ENCODE data around the gene FGF3.

The FGF3 gene

DNA sequence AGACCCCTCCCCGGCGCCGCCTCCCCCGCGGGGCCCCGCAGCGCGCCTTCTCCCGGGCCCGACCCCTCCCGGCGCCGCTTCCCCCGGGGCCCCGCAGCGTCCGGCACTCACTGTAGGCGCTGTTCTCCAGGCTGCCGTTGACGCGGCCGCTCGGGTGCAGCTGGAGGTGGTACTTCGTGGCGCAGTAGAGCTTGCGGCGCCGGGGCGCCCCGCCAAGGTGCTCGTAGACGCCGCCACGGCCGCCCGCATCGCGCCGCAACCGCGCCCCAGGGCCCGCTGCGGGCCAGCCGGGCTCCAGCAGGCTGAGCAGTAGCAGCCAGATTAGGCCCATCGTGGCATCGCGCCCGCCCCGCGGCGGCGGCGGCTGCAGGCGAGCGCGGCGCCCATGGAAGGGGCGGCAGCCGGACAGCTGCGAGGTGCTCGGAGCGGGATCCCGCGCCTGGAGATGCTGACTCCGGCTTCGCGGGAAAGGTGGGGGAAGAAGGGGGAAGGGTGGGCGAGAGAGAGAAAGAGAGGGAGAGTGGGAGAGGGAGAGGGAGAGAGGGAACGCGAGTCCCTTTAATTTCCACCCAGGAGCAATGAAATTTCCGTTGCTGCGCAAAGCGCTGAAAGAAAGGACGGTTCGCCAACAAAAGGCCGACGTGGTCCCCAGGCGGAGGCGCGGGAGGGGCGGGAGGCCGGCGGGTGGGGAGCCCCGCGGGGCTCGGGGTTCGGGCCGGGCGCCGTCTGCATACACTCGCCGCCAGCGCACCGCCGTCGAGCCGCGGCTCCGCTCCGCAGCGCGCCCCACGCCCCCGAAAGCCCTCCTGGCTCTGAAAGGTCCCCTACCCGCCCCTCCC lies at the start of gene FGF3:
TSS of gene FGF3 (minus strand) at position 814 of the 839 bp plus-strand sequence. CDS start at position 331, 483 bp downstream.
- no peak for DNase-seq (ENCODE audit: low read depth, low spot score)

DNA sequence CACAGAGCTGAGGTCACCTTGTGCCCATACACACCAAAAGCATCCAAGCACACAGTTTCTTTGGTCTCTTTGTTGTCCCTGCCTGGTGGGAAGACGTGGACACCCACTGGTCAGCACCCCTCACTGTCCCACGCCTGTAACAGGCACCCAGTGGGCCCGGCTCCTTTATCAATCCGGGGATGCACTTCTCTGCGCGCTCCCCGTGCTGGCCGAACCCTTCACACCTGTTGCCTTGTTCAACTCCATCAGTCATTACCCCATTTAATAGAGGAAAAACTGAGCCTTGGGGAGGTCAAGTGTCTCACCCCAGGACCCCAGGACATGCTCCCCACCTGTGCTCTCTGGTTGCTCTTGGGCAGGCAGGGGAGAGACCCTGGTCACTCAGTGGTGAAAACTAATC lies 49.7 kb upstream of the FGF3 start:
- DNase-seq (ENCODE audit: low read depth, low spot score): no peak

DNA sequence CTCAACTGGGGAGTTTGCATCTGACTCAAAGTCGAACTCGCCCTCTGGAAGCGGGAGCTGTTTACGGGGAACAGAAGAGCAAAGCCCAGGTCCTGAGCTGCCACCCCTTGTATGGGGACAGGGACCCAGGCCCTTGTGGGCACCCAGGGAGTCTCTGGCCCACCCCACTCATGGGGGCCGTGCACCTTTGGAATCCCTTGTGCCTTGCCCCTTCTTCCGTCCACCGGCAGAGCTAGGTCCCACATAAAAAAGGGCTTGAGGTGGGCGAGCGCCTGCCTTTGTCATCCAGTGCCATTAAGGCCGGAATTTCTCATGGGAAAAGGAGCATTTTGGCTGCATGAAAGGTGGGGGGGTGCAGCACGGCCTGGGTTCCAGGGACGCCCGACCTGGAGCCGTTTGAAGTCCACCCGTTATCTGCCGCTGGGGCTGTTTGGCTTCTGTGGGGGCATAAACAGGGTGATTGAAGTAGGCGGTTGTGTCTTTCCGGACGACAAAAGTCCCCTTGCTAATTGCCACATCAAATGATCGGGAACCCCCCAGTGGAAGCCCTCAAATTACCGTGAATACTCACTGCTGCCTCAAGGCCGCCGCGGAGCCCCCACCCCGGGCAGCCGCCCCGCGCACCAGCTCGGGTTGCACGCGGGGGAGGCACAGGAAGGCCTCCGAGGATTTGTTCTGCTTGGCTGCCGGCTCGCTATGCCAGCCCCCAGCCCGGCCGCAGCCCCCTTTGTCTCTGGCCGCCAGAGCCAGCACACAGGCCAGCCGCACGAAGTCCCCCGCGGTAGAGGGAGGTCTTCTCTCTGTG lies 49.0 kb upstream of the FGF3 start:
- DNase-seq (ENCODE audit: low read depth, low spot score): no peak

DNA sequence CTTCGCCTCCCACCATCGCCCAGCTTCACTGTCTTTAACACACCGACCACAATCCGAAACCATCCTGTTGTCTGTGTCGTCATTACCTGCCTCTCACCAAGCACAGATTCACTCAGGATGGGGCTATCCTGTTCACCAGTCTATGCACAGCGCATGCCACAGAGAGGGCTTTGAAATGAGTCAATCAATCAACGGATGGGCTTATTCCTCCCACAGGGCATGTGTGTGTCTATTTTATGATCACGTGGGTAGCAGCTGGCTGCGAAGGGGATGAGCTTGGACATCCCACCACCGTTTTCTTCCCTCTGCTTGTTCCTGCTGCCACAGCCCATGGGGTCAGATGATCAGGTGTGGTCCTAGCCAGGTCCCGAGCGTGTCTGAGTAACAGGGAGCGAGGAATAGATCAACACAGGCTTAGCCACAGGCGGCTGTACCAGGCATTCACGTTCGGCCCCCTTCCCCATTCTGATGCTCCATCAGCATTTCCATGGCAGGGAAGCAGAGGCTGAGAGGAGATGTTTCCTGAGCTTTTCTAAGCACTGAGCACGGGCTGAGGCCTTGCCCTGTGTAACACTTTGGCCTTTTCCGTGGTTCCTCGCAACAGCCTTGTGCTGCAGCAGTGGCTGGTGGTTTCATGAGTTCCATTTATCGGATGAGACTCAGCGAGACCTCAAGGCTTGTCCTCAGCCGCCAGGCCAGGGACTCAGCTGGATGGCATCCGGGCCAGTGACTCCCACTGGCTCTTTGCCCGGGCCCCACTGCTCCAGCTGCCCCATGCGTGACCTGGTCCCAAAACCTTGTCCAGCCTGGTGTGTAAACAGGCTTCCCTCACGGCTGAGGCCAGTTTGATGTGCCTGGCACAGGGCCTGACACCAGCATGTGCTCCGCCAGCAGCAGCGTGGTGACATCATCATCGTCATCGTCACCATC lies 48.1 kb upstream of the FGF3 start:
- DNase-seq (ENCODE audit: low read depth, low spot score): no peak

DNA sequence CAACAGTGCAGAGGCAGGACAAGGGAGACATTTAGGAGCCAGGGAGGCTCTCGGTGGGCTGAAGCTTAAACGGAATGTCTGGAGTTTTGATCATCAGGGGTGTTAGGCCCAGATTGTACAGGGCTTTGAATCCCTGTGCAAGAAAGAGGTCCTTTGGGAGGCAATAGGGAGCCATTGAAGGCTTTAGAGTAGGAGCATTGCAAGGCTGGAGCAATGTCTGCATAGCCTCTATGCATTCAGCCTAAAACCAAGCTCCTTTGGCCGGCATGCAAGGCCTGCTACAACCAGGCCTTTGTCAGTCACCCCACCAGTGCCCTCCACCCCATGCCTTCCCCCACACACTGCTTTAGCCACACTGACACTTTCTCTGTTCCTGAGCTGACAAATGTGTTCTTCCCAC lies 47.4 kb upstream of the FGF3 start:
- no peak for DNase-seq (ENCODE audit: low read depth, low spot score)

DNA sequence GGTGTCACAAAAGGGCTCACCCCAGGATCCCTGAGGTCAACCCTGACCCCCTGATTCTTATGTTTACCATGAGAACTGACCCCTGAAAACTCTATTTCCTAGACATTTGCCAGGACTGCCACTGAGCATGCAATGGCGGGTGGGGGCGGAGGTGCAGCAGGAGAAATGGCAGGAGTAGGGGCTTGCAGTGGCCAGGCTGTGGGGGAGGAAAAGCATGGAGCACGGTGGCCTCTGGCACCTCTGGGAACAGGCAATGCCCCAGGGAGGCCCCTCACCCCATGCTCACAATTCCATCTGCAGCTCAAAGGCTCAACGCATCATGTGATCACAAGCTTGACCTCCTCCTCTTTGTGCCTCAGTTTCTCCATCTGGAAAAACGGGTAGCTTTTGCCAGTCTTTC lies 46.5 kb upstream of the FGF3 start:
- DNase-seq (ENCODE audit: low read depth, low spot score): no peak

DNA sequence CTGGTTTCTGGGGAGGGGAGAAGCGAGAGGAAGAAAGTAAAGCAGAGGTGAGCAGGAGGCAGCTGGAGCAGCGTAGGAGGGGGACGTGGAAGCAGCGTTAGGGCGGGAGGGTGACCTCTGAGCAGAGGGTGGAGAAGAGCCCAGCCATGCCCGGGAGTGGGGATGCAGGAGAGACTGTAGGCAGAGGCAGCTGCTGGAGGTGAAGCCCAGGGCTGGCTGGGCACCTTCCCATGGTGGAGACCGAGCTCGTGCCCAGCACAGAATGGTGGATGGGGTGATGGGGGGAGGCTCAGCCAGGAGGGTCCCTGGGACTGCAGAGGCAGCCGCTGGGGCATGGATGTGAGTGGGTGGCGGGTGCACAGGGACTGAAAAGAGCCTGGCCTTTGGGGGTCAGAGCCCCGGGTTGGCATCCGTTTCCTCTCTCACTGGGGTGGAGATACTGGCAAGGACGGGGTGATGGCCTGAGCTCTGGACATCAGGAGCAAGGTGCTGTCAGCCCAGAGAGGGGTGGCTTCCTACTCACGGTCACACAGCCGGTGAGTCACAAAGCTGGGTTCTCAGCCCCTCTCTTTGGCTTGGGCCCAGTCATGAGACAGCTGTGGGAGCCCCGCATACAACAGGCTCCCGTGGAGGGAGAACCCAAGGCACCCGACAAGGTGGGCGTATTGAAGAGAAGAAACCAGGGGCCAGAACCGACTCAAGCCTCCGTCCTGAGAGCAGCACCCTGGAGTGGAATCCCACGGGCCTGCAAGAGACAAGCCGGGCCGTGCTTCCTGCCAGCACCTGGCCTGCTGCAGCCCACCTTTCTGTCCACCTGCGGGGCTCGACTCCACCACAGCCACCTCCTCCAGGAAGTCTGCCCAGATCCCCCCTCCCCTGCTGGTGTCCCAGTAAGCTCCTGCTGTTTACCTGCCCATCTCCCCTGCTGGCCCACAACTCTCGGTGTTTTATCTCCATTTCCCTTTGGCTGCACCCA lies 45.8 kb upstream of the FGF3 start:
- DNase-seq (ENCODE audit: low read depth, low spot score): no peak

DNA sequence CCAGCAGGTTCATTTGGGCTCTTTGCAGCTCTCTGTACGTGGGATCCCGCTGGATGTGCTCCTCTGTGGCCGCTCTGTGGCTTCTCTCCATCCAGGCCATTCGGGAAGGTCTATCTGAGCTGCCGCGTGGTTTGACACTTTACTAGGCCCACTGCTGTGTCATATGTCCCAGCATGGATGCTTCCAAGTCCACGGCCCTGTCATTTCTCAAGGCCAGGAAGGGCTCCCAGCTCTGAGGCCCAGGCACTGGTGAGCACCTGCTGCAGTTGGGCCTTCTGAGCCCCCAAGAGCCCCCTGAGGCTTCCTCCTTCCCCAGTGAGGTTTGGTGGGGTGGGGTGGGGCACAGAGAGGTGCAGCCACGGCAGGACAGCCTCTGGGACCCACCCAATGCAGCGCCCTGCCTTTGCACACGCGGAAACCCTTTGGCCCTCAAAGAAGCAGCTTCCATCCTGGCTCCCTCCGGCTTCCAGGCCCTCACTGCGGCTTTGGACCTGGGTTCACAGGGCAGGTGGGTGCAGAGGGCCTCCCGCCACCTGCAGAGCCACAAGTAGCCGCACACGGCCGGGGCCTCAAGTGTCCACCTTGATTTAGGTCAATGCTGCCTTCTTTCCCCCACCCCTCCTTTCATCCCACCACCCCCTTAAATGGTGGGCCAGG lies 44.5 kb upstream of the FGF3 start:
- DNase-seq (ENCODE audit: low read depth, low spot score): no peak

DNA sequence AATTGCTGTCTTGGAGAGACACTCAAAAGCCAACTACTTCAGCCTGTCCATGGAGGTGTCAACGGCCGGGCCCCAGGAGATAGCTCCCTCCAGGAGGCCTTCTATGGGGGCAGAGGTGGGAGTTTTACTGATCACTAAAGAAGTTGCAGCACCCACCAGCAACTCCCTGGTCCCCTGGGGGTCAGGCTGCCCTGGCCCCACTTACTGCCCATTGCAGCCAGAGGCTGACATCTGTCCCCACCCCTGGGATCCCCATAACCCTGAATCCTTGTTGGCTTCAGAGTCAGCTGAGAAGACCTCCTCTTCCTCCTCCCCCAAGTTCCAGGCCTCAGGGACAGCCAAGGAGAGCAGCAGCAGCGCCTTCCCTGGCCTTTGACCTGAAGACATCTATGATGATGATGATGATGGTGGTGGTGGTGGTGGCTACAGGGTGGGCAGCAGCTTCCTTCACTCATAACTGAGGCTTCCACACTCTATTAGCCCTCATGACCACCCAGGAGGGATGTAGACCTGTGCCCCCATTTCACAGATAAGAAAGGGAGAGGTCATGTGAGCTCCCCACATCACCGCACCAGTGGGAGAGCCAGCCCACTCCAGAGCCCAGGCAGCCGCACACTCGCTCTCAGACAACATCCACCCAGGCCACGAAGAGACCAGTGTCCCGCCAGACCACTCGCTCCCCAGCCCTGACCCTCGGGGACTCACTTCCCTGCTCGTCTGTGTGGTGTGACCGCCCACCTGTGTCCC lies 43.8 kb upstream of the FGF3 start:
- DNase-seq (ENCODE audit: low read depth, low spot score): no peak

DNA sequence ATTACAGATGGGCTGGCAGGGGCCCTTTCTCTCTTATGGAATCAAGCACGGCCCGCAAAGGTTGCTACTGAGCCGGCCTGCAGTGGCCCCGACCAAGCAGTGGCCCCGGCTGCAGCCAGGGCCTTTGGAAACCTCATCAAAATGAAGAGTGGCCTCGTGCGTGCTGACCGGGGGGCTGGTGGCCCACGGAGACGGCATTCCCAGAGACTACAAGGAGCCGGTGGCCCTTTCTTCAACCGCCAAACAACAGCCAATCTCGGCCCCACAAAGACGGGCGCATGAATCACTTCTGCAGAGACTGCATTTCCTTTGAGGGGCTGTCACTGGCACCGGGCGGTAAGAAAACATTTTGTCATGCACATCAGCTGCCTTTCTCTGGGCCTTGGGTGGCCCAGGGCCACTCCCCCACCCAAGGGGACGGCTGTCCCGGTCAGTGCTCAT lies 43.1 kb upstream of the FGF3 start:
- DNase-seq (ENCODE audit: low read depth, low spot score): no peak

DNA sequence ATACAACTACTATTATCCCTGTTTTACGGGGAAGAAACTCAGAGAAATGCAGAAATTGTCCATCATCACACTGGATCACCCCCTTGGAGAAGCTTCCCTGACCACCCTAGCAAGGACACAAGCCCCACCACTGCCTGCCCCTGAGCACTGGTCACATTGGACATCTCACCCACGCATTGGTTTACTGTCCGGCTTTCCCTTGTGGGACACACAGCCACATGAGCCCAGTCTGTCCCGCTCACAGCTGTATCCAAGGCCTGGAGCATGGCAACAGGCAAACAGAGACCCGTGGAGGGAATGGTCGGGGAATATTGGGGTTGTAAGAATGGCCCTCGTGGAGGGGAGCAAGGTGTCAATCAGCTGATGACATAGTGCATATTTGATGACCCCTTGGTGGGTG lies 42.7 kb upstream of the FGF3 start:
- no peak for DNase-seq (ENCODE audit: low read depth, low spot score)

DNA sequence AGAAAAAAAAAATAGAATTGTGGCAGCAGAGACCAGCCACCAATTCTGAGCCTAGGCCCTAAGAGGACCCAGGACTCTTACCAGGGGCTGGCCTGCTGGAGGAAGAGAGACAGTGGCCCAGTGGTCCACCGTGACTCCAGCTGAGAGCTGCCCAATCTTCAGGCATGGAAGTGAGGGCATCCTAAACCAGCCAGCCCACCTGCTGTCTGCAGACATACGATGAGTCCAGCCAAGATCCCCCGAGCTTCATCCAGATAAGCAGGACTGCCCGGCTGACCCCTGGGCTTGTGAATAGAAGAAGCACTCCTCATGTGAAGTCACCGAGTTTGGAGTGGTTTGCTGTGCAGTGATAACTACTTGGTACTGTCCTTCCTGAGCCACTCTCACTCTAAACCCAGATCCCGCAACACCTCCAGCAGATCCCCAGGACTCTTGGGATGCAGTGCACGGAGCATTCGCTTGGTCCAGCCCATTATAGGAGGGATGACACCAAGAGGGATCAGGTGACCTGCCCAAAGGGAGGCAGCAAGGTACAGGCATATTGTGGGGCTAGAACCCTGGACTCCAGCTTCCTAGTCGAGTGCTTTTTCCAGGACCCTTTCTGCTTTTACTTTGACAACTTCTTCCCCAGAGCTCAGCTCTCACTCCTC lies 41.7 kb upstream of the FGF3 start:
- DNase-seq (ENCODE audit: low read depth, low spot score): no peak

DNA sequence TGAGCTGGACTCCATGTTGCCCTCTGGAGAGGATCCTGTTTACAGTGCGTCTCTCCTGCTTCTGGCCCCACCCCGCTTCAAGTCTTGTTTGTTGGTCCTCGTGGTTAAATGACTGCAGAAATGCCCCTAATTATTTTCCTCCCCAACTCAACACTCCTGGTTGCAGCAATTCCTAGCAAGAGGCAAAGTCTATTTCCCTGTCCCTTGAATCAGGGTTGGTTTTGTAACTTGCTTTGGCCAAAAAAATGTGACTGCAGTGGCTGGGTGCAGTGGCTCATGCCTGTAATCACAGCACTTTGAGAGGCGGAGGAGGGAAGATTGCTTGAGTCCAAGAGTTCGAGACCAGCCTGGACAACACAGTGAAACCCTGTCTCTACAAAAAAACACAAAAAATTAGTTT lies 41.0 kb upstream of the FGF3 start:
- DNase-seq (ENCODE audit: low read depth, low spot score): no peak

DNA sequence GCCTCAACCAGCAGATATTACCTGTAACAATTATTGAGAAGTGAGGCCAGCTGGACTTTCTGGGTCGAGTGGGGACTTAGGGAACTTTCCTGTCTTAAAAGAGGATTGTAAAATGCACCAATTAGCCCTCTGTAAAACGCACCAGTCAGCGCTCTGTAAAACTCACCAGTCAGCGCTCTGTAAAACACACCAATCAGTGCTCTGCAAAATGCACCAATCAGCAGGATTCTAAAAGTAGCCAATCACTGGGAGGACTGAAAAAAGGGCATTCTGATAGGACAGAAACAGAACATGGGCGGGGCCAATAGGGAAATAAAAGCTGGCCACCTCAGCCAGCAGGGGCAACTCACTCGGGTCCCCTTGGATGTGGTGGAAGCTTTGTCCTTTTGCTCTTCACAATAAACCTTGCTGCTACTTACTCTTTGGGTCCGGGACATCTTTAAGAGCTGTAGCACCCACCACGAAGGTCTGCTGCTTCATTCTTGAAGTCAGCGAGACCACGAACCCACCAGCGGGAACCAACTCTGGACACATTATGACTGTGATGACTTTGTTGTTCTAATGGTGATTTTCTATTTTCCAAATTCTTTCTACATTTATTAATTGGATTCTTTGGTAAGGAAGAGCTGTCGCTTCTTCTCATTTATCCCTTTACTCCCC lies 40.2 kb upstream of the FGF3 start:
- no peak for DNase-seq (ENCODE audit: low read depth, low spot score)

DNA sequence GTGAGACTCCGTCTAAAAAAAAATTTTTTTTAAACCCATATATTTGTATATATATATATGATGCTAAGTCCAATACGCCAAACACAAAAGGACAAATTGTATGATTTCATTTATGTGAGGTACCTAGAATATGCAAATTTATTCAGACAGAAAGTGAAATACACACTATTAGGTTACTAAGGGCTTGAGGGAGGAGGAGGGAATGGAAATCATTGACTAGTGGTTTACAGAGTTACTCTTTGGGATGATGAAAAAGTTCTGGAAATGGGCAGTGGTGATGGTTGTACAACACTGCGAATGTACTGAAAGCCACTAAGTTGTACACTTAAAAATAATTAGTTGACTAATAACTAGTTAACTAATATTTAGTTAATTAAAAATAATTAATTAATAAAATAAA lies 36.2 kb upstream of the FGF3 start:
- DNase-seq (ENCODE audit: low read depth, low spot score): no peak

DNA sequence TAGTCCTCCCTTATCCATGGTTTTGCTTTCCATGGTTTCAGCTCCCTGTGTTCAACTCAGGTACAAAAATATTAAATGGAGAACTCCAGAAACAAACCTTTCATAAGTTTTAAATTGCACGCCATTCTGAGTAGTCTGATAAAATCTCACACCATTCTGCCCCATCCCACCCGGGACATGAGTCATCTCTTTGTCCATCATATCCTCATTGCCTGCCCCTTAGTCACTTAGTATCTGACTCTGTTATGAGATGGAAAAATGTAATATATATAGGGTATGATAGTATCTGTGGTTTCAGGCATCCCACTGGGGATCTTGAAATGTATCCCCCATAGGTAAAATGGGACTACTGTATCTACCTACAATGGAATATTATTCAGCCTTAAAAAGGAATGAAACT lies 35.5 kb upstream of the FGF3 start:
- no peak for DNase-seq (ENCODE audit: low read depth, low spot score)

DNA sequence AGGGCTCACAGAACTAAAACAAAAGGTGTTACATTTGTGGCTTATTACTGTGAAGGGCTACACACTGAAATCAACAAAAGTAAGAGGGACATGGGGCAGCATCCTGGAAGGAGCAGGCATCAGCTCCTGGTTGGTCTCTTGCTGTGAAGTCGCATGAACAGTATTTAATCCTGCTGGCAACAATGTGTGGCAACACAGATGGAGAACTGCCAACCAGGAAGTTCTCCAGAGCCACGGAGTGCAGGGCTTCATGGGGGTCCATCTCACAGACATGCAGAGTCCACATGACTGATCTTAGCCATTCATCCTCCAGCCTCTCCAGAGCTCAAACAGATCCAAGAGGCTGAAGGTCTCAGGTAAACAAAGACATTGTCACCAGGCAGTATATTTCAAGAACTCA lies 32.8 kb upstream of the FGF3 start:
- DNase-seq (ENCODE audit: low read depth, low spot score): no peak

DNA sequence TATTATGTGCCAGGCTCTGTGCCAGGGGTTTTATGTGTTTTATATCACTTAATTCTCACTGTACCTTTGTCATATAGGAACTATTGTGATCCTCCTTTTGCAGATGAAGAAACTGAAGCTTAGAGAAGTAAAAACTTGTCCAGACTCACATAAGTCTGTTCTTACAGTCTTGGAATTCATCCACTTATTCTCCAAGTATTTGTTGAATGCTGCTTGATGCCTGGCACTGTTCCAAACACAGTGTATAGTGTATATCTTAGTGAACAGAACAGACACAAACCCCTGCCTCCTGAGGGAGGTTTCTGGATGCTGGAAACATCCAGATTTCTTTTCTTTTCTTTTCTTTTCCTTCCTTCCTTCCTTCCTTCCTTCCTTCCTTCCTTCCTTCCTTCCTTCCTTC lies 29.0 kb upstream of the FGF3 start:
- no peak for DNase-seq (ENCODE audit: low read depth, low spot score)
